Spleen (tissue), 7 donors: ENCODE results near the gene TTC16.

ENCODE experiments used
- POLR2A ChIP-seq, 3 donors: fragments of 450-650 bp; IDR thresholded peaks; one replicate each; pipeline ENCODE4 v1.5.1; 2017; ENCODE audit warnings: antibody characterized with exemption in 3 of 3, mild to moderate bottlenecking in 1 of 3
- TF ChIP-seq, protein P1 (sequence below), 11 experiments: fragments of 200-600 bp in 7 of 11; fragments of 450-650 bp in 4 of 11; sonication (generic) in 4 of 11; IDR thresholded peaks in 8 of 11; conservative IDR thresholded peaks in 3 of 11; 1 replicate in 7 of 11; 2 replicates in 4 of 11; pipeline versions ENCODE4 v1.4.0 to v1.8.0; 2016 to 2021; ENCODE audit warnings: antibody characterized with exemption in 11 of 11, inconsistent platforms in 4 of 11, mild to moderate bottlenecking in 1 of 11
- donor health status: DM: no; HTN: no; CAD: no; lungs with moderate emphysema.
- donor health status: DM: no; HTN: no; CAD: no.
- donor health status: DM: no; HTN: no; CAD: no.

DNA sequence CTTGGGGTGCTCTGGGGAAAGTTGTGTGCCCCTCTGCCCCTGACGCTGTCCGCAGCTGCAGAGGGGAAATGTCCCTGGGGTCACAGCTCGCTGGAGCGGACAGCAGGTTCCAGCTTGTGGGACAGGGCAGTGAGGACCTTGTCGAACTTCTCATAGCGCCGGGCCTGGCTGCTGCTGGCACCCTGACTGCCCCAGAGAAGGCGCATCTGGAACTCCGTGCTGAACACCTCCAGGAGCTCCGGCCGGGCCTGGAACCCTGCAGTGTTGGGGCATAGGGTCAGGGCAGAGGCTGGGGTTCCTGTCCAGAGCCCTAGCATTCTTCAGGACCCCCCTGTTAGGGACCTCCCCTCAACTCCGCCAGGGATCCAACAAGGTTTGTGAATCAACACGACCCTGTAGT, 22.8 kb downstream of the TTC16 start:
- TF ChIP-seq, protein P1, sequence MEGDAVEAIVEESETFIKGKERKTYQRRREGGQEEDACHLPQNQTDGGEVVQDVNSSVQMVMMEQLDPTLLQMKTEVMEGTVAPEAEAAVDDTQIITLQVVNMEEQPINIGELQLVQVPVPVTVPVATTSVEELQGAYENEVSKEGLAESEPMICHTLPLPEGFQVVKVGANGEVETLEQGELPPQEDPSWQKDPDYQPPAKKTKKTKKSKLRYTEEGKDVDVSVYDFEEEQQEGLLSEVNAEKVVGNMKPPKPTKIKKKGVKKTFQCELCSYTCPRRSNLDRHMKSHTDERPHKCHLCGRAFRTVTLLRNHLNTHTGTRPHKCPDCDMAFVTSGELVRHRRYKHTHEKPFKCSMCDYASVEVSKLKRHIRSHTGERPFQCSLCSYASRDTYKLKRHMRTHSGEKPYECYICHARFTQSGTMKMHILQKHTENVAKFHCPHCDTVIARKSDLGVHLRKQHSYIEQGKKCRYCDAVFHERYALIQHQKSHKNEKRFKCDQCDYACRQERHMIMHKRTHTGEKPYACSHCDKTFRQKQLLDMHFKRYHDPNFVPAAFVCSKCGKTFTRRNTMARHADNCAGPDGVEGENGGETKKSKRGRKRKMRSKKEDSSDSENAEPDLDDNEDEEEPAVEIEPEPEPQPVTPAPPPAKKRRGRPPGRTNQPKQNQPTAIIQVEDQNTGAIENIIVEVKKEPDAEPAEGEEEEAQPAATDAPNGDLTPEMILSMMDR (IDR thresholded peaks at IDR 0.05 in 8 of 11, conservative IDR thresholded peaks at IDR 0.05 in 3 of 11), result no peak
- TF ChIP-seq POLR2A (IDR thresholded peaks at IDR 0.05), result no peak
